GM19328 (cell line): Measurements from ENCODE around the gene BCL2L2.
"Not testable (repeated sequence)": the region's sequence is repeated elsewhere in the genome, so short reads cannot be mapped to it uniquely, and the experiment has no call there.

Experiments
- ATAC-seq: cut with Tn5 transposase; IDR thresholded peaks from one replicate; pipeline ENCODE4 v1.9.1; 2021; ENCODE audit warnings: mild to moderate bottlenecking, moderate library complexity; ENCODE audit not compliant: unreplicated experiment

Gene BCL2L2, protein sequence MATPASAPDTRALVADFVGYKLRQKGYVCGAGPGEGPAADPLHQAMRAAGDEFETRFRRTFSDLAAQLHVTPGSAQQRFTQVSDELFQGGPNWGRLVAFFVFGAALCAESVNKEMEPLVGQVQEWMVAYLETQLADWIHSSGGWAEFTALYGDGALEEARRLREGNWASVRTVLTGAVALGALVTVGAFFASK

DNA sequence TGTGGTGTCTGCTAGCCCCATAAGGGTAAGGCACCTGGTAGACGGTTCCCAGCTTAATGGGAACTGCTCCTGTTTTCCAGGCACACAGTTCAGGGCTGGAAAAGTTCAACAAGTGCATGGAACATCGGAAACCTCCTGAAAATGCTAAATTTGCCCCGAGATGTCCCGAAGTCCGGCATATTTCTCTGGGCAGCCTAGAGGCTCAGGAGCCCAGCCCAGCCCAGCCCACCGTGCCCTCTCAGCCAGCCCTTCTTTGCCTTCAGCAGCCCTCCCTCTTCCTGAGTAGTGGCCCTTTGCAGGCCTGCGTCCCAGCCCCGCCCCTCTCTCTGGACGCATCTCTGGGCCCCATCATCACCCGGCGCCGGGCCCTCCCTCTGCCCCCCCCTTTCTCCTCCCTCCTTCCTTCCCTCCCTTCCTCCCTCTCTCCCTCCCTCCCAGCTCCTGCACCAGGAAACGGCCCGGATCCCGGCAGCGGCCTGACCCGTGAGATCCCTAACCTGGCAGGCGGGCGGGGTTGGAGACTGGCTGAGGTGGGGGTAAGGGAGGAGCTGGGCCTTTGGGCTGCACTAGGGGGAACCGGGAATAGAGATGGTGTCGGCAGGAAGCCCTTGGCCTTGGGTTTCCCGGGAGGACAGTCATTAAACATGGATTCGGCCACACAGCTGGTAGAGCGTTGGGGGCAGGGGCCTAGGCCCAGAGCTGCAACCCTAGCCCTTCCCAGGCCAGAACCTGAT lies at the start of gene BCL2L2:
TSS of gene BCL2L2 (plus strand) at position 422 of the 734 bp plus-strand sequence. CDS start 935 bp downstream, outside the sequence.
- ATAC-seq, result peak; percentile 22

DNA sequence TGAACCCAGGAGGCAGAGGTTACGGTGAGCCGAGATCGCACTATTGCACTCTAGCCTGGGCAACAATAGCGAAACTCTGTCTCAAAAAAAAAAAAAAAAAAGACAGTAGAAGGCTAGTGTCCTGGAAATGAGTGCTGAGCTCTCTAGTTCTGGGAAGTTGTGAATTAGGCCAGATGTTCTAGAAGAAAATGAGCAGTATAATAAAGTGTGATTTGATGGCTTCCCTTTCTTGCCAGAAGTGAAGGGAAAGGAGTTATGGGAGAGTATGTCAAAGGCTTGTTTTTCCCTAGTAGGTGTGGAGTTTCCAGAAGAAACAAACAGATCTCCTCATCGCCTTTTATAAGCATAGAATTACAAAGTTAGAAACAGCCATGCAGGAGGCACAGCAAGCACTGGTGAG lies 48.4 kb upstream of the BCL2L2 start:
- no peak for ATAC-seq

DNA sequence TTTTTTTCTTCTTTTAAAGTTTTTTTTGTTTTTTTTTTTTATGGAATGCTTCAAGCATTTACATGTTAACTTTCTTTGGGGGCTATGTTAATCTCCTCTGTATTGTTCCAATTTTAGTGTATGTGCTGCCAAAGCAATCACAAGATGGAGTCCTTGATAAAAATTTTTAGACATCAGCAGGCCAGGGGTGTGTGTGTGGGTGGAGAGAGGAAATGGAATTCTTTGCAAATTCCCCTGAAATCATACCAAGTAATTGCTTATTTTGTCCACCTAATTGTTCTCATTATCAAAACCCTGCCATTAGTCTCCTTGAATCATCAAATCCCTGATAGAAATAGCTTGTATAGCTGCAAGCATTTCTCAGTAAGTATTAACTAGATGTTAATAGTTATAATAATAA lies 47.2 kb upstream of the BCL2L2 start:
- ATAC-seq, result no peak

DNA sequence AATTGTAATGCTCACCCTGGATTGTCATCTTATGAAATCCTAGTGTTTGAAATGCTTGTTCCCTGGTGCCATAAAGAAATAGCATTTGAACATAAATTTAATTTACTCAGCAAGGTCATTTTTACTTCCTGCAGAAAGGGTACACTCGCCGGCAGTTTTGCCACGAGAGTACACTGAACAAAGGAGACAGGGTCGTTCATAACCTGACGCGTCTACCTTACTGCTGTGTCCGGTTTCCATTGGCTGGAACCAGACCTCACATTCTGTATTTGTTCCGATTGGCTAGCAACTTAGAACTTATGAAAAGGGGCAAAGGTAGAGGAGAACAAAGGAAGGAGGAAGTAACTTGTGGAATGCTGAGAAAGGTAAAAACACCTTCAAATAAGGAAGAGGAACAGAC lies 45.8 kb upstream of the BCL2L2 start:
- not testable (repeated sequence) for ATAC-seq

DNA sequence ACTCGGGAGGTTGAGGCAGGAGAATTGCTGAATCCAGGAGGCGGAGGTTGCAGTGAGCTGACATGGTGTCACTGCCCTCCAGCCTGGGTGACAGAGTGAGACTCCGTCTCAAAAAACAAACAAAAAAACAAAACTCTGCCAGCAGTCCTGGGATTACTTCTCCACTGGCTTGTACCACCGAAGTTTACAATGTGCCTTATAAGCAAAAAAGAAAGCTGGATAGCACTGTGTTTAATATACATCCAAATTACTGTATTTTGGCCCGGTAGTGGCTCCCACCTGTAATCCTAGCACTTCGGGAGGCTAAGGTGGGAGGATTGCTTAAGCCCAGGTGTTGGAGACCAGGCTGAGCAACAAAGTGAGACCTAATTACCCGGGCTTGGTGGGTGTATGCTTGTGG lies 37.4 kb upstream of the BCL2L2 start:
- ATAC-seq, result no peak

DNA sequence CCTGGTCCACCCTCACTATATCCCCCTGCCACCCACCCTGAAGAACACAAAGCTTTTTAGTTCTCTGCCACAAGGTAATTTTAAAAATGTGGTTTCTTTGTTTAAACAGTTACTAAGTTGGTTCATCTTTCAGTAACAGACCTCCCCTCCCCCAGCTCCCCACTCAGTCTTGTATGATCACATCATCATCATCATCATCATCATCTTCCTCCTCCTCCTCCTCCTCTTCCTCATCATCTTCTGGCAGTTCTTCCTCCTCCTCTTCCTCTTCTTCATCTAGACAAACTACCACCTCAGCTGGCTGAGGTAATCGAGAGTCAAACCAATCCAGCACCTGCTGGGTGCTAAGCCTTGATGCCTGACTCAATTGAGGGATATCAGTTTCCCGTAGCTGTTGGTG lies 31.2 kb upstream of the BCL2L2 start:
- no peak for ATAC-seq

DNA sequence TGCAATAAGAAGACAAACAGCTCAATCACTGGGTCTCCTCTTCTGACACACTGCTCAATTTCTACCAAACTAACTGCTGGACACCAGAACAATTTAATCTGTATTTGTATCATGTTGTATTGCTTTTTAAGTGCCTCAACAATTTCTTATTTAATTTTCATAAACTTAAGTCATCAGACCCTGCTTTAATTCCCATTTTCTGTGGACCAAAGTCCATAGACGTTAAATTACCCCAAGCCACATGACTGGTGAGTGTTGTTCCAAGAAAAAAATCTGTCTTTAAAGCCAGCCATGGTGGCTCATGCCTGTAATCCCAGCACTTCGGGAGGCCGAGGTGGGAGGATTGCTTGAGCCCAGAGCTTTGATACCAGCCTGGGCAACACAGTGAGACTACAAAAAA lies 29.4 kb upstream of the BCL2L2 start:
- ATAC-seq, result no peak

DNA sequence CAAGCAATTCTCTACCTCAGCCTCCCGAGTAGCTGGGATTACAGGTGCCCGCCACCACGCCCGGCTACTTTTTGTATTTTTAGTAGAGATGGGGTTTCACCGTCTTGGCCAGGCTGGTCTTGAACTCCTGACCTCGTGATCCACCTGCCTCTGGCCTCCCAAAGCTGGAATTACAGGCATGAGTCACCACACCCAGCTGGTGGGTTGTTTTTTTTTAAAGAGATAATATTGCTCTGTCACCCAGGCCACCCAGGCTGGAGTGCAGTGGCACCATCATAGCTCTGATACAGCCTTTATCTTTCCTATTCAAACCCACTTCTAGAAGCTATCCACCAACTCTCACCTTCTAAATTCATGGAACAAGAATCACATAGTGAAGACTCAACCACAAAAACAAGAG lies 28.7 kb upstream of the BCL2L2 start:
- ATAC-seq, result not testable (repeated sequence)

DNA sequence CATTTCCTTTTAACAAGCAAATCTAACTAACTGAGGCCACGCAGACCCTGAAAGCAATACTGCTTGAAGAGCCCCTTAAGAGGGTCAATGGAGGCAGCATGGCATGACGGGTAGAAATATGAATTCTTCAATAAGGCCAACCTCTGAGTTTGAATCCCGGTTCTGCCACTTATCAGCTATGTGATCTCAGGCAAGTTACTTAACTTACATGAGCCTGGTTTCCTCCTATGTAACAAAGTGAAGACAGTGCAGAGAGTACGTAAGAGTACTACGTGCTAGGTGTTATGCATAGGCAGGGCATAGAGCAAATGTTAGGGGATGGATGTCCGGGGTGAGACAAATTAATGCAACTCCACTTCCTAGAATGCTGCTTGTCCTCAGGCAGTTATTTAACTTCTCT lies 25.4 kb upstream of the BCL2L2 start:
- ATAC-seq, result no peak

DNA sequence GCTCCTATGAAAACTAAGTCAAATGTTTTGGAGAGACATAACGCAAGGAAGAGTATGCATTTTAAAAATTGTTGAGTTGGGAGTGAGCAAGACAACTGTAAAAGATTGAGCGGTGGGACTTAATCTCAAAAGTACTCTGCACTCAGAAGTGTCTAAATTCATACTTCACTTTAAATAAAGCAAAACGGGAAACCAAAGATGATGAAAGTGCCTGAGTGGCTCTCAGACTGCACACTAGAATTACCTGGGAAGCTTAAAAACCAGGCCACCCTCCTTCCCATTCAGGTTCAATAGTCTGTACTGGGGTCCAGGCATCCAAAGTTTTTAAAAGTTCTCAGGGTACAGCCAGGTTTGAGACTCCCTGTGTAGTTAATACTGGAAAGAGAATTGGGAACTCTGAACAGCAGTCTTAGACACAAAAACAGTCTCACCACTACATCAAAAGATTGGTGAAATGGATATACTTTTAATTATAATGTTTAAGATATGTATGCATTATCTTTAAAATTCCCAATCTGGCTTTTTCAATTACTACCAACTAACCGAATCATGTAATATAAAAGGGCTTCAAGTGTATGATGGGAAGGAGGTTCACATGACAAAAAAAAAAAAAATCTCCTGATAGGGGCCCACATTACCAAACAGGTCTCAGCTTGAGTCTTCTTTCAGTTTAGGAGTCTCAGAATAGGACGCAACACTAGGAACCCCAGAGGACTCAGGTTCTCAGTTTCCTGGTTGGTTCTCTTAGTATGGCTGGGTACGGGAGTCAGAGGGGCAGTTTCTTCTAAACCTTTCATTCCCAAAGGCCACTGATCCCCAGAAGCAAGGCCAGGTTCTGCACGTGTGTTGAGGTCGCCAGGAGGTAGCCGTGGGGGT lies 21.7 kb upstream of the BCL2L2 start:
- no peak for ATAC-seq

DNA sequence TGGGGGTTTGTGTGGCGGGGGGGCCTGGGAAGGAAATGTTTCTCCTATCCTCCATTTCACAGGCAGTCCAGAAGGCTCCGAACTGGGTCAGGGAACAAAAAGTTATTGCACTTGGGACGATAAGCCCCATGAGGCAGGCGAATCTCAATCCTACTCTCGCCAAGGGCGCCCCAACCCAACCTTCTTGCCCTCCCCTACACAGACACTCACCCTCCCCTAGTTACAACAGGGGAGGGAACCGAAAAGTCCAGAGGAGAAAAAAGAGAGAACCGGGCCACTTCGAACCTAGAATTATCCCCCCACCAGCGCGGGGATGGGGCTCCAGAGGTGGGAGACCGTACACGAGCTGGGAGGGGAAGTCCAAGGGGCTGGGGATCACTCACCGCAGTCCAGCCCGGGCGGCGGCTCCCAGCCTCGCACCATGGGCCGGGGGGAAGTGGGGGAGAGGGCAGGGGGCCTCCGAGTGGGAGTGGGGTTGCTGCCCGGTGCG lies 21.1 kb upstream of the BCL2L2 start:
- peak; percentile 28 for ATAC-seq

DNA sequence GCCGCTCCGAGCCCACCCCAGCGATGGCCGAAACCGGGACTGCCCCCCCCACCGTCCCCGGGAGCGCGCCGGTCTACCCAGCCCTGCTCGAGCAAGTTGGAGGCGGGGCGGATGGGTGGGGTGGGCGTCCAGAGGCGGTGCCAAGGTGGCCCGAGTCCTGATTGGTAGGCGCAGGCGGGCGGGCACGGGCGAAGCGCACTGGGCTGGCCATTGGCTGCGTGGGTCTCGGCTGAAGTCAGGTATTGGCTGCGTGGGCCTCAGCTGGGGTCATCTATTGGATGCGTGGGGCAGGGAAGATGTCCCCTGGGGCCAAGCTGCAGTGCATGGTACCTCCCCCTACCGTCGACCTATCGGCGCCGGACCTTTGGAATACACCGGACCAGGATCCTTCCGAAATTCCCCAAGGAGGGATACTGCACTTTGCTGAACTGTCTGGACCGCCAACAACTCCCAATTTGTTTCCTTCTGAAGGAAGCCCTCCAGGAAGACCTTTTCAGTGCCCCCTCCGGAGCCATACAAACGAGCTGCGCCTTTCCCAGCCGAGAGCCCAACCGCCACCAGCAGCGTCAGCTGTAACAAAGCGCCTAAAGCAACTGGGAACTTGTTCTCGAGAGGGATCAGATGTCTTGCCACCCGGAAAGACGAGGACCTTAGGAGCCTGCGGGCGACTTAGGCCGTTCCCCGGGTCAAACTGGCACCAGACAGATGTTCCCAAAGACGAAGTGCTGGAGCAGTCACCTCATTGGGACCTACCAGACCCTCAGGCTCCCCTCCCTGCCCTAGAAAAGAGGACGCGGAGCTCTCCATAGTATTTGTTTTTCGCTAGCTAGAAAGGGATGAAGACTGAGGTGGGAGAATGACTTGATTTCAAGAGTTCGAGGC lies 20.4 kb upstream of the BCL2L2 start, which contains the start of gene HOMEZ:
TSS of gene HOMEZ (minus strand) at position 113 of the 882 bp plus-strand sequence. CDS start 180 bp downstream, outside the sequence.
- ATAC-seq, result peak; percentile 95

DNA sequence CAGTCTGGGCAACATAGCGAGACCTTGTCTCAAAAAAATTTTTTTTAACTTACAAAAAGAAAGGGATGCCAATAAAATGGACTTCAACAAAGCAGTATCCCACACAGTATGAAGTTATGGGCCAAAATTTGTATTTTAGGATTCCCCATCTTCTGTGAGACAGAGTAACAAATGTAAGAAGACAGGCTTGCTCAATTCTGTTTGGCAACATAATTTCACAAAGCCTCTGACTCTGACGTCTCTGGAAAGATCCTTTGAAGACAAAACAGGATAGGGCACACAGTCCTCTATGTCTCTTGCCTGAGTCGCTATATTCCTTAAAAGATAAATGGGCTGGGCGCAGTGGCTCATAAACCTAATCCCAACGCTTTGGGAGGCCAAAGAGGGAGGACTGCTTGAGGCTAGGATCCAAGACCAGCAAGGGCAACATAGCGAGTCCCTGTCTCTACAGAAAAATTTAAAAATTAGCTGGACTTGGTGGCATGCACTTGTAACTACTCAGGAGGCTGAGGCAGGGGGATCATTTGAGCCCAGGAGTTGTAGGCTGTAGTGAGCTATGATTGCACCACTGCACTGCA lies 19.6 kb upstream of the BCL2L2 start:
- no peak for ATAC-seq

DNA sequence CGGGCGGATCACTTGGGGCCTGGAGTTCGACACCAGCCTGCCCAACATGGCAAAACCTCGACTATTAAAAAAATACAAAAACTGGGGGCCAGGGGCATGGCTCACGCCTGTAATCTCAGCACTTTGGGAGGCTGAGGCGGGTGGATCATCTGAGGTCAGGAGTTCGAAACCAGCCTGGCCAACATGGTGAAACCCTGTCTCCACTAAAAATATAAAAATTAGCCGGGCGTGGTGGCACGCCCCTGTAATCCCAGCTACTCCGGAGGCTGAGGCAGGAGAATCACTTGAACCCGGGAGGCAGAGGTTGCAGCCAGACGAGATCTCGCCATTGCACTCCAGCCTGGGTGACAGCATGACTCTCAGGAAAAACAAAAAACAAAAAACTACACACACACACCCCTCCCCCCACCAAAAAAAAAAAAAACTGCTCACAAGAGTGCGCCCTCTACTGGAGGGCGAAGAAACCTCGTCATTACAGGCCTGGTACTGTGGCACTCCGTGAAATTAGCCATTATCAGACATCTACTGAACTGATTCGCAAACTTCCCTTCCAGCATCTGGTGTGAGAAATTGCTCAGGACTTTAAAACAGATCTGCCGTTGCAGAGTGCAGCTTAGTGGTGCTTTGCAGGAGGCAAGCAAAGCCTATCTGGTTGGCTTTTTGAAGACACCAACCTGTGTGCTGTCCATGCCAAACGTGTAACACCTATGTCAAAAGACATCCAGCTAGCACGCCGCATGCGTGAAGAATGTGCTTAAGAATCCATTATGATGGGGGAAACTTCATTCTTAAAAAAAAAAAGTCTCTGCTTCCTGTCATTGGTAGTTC lies 11.7 kb upstream of the BCL2L2 start:
- no peak for ATAC-seq

DNA sequence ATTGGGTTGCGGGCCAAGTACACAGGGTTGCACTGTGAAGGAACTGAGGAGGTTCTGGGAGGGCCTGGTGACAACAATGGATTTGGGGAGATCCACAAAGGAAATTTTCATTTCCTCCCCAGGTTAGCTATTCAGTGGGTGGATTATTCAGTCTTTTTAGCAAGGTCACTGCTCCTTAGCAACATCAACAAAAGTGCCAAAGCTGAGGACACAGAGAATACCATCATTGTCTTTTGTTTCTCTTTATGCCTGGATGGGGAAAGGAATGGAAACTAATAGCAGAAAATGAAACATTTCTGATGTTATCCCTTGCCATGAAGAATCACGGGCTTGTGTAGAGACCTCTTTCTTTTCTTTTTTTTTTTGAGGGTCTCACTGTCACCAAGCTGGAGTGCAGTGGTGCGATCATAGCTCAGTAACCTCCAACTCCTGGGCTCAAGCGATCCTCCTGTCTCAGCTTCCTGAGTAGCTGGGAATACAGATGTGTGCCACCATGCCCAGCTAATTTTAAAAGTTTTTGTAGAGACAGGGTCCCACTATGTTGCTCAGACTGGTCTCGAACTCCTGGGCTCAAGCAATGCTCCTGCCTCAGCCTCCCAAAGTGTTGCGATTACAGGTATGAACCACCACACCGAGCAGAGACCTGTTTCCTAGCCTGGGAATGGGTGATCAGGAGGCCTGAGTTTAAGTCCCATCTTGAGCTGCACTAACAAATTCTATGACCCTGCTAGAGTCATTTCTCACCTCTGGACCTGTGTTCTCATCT lies 10.4 kb upstream of the BCL2L2 start:
- no peak for ATAC-seq

DNA sequence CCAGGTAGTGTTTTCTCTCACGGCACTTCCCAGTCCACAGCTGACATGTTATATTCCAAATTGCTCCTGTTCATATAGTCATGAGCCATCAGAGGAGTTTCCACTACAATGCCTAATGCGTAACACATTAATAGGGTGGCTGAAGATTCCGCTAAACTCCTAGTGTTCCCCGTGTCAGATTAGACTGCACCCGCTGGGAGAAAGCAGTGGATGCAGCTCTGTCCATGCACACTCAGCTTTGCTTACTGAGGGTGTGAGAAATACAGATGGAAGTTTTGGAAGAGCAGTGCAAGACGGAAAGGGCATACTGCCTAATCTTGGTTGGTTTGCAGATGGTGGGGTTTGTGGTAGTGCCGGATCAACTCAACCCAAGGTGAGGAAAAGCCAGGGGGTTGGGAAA lies 9.5 kb upstream of the BCL2L2 start:
- no peak for ATAC-seq

DNA sequence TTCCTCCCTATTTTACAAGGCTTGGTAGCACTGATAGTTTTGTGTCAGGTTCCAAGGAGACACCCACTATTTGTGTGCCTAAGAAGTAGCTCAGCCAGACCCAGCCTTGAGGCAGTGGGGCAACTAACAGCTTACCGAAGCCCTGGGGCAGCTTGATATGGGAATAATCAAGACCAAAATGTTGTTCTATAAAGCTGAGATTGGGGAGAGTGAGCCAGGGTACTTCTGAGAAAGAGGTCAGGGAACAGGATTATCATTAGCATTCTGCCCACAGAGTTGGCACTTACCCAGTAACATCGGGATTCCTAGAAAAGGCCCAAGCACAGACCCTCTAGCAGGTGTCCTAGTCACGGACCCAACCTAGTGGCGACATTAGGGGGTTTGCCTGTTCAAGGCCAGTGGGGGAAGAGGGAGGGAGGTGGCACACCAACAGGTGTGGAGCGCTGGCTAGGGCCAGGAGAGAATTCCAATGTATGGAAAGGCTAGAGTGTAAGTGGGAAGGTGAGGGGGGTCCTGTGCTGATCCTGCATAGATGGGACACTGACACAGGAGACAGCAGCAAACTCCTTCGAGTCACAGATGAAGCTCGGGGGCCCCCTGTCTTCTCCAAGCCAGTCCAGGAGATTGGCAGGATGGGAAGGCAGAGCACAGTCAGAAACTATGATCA lies 8.9 kb upstream of the BCL2L2 start:
- no peak for ATAC-seq
